Stomach smooth muscle (tissue), 2 donors: ENCODE data around the gene BTBD17.

Experiments
- H3K27ac ChIP-seq: one replicate; pipeline ENCODE4 v1.7.0; 2013; ENCODE audit warnings: mild to moderate bottlenecking, low read length, inconsistent platforms
- H3K27me3 ChIP-seq, 2 donors: one replicate each; pipeline ENCODE4 v1.7.0; 2013; ENCODE audit warnings: low read length in 2 of 2; ENCODE audit not compliant: insufficient read depth in 2 of 2, control insufficient read depth in 1 of 2
- H3K36me3 ChIP-seq, 2 donors: one replicate each; pipeline ENCODE4 v1.7.0; 2013; ENCODE audit warnings: low read length in 2 of 2; ENCODE audit not compliant: control insufficient read depth in 2 of 2, insufficient read depth in 2 of 2
- H3K4me1 ChIP-seq: one replicate; pipeline ENCODE4 v1.7.0; 2013; ENCODE audit warnings: low read length; ENCODE audit not compliant: control insufficient read depth, insufficient read depth
- H3K4me3 ChIP-seq, 2 donors: one replicate each; pipeline ENCODE4 v1.7.0; 2013; ENCODE audit warnings: low read length in 2 of 2
- H3K9ac ChIP-seq, 2 donors: one replicate each; pipeline ENCODE4 v1.7.0; 2013; ENCODE audit warnings: low read length in 2 of 2, mild to moderate bottlenecking in 1 of 2
- H3K9me3 ChIP-seq, 2 donors: one replicate each; pipeline ENCODE4 v1.7.0; 2013; ENCODE audit warnings: low read length in 2 of 2; ENCODE audit not compliant: control insufficient read depth in 2 of 2
- donor health status: healthy.
- donor health status: Pancreatic carcinoma.

Gene BTBD17

GRCh38 chr17:74386386-74386785 lies 24.7 kb upstream of the BTBD17 start:
- no peaks in the 10 kb centered on the region for H3K4me1 ChIP-seq
- no peaks in the 10 kb centered on the region for H3K27me3 ChIP-seq
- no peak overlapping the region for H3K9ac ChIP-seq
- no peak overlapping the region for H3K27ac ChIP-seq
- H3K9me3 ChIP-seq: no peaks in the 10 kb centered on the region
- H3K36me3 ChIP-seq: no peaks in the 10 kb centered on the region
- H3K4me3 ChIP-seq: no peak overlapping the region

GRCh38 chr17:74385201-74385600 lies 23.5 kb upstream of the BTBD17 start:
- no peaks in the 10 kb centered on the region for H3K9me3 ChIP-seq
- no peak overlapping the region for H3K4me3 ChIP-seq
- H3K27ac ChIP-seq: no peak overlapping the region
- H3K36me3 ChIP-seq: no peaks in the 10 kb centered on the region
- peaks cover 4% of the 10 kb centered on the region for H3K4me1 ChIP-seq
- no peak overlapping the region for H3K9ac ChIP-seq
- no peaks in the 10 kb centered on the region for H3K27me3 ChIP-seq

GRCh38 chr17:74383141-74383540 lies 21.5 kb upstream of the BTBD17 start:
- H3K4me3 ChIP-seq: no peak overlapping the region
- no peak overlapping the region for H3K27ac ChIP-seq
- H3K36me3 ChIP-seq: no peaks in the 10 kb centered on the region
- peaks cover 14% of the 10 kb centered on the region for H3K4me1 ChIP-seq
- no peaks in the 10 kb centered on the region for H3K27me3 ChIP-seq
- no peaks in the 10 kb centered on the region for H3K9me3 ChIP-seq
- H3K9ac ChIP-seq: no peak overlapping the region

GRCh38 chr17:74380959-74381808 lies 19.5 kb upstream of the BTBD17 start:
- no peaks in the 10 kb centered on the region for H3K27me3 ChIP-seq
- no peaks in the 10 kb centered on the region for H3K36me3 ChIP-seq
- H3K9ac ChIP-seq: no peak overlapping the region
- H3K4me1 ChIP-seq: peaks cover 14% of the 10 kb centered on the region
- H3K4me3 ChIP-seq: no peak overlapping the region
- no peaks in the 10 kb centered on the region for H3K9me3 ChIP-seq
- no peak overlapping the region for H3K27ac ChIP-seq

GRCh38 chr17:74380086-74380958 lies 18.7 kb upstream of the BTBD17 start:
- Histone ChIP-seq H3K27ac (peak overlapping the region; percentile 37), H3K4me1 (peaks cover 14% of the 10 kb centered on the region), H3K9me3 (no peaks in the 10 kb centered on the region), H3K4me3 (peak overlapping the region; percentile 55 to 64), H3K9ac (peak overlapping the region in 1 of 2 donors; percentile 58), H3K36me3 (no peaks in the 10 kb centered on the region), H3K27me3 (no peaks in the 10 kb centered on the region)

- peak overlapping the region; percentile 37 to 58 for H3K9ac ChIP-seq
- no peak overlapping the region for H3K27ac ChIP-seq
- peak overlapping the region; percentile 55 to 64 for H3K4me3 ChIP-seq
Measured at GRCh38 chr17:74379495-74380085, 17.9 kb upstream of the BTBD17 start.

GRCh38 chr17:74374858-74375257 lies 13.2 kb upstream of the BTBD17 start:
- H3K9ac ChIP-seq: no peak overlapping the region
- H3K9me3 ChIP-seq: no peaks in the 10 kb centered on the region
- peaks cover 0 to 5% of the 10 kb centered on the region in 2 donors for H3K27me3 ChIP-seq
- no peaks in the 10 kb centered on the region for H3K36me3 ChIP-seq
- H3K4me3 ChIP-seq: no peak overlapping the region
- peaks cover 12% of the 10 kb centered on the region for H3K4me1 ChIP-seq
- no peak overlapping the region for H3K27ac ChIP-seq

More at GRCh38 chr17:74379495-74380085, 17.9 kb upstream of the BTBD17 start:
- H3K4me1 ChIP-seq: peaks cover 14% of the 10 kb centered on the region
- no peaks in the 10 kb centered on the region for H3K27me3 ChIP-seq
- H3K9me3 ChIP-seq: no peaks in the 10 kb centered on the region
- no peaks in the 10 kb centered on the region for H3K36me3 ChIP-seq

- peaks cover 0 to 5% of the 10 kb centered on the region in 2 donors for H3K27me3 ChIP-seq
- peaks cover 5% of the 10 kb centered on the region for H3K4me1 ChIP-seq
- no peak overlapping the region for H3K4me3 ChIP-seq
- no peak overlapping the region for H3K27ac ChIP-seq
- no peaks in the 10 kb centered on the region for H3K9me3 ChIP-seq
- no peak overlapping the region for H3K9ac ChIP-seq
- no peaks in the 10 kb centered on the region for H3K36me3 ChIP-seq
Measured at GRCh38 chr17:74373838-74374606, 12.4 kb upstream of the BTBD17 start.

GRCh38 chr17:74372426-74372825 lies 10.8 kb upstream of the BTBD17 start:
- Histone ChIP-seq H3K9me3 (no peaks in the 10 kb centered on the region), H3K9ac (no peak overlapping the region), H3K4me3 (no peak overlapping the region), H3K4me1 (peaks cover 8% of the 10 kb centered on the region), H3K27me3 (peaks cover 7 to 11% of the 10 kb centered on the region in 2 donors), H3K36me3 (no peaks in the 10 kb centered on the region), H3K27ac (no peak overlapping the region)

GRCh38 chr17:74371653-74372147 lies 10.0 kb upstream of the BTBD17 start:
- Histone ChIP-seq H3K9me3 (no peaks in the 10 kb centered on the region), H3K36me3 (no peaks in the 10 kb centered on the region), H3K4me1 (peaks cover 8% of the 10 kb centered on the region), H3K4me3 (no peak overlapping the region), H3K27ac (no peak overlapping the region), H3K27me3 (peaks cover 10 to 11% of the 10 kb centered on the region in 2 donors), H3K9ac (no peak overlapping the region)
